Globus pallidus (tissue), 1 donor: ENCODE data around the gene TBX2.

Source experiments
- DNase-seq: peaks from one replicate; pipeline ENCODE4 v3.0.0-alpha.2; 2015; ENCODE audit warnings: low spot score

TBX2 gene

GRCh38 chr17:61387511-61388305 is 11.9 kb upstream of the TBX2 start:
- no peak for DNase-seq

GRCh38 chr17:61388561-61389356 is 10.9 kb upstream of the TBX2 start:
- no peak for DNase-seq

GRCh38 chr17:61389670-61390478 is 9.8 kb upstream of the TBX2 start:
- no peak for DNase-seq

DNA sequence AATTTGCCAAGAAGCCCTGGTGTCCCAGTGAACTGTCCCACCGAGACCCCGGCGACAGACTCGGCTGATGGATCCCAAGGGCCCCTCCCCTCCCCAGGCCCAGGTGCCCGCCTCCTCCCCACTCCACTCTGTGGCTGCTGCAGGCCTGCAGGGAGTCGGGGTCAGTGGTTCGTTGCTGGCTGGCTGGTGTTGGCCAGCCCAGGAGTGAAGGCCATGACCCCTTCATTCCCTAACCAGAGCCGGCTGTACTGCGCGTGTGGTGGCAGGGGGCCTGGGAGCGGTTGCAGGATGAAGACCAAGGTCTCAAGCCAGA is 9.2 kb upstream of the TBX2 start:
- DNase-seq, result no peak

DNA sequence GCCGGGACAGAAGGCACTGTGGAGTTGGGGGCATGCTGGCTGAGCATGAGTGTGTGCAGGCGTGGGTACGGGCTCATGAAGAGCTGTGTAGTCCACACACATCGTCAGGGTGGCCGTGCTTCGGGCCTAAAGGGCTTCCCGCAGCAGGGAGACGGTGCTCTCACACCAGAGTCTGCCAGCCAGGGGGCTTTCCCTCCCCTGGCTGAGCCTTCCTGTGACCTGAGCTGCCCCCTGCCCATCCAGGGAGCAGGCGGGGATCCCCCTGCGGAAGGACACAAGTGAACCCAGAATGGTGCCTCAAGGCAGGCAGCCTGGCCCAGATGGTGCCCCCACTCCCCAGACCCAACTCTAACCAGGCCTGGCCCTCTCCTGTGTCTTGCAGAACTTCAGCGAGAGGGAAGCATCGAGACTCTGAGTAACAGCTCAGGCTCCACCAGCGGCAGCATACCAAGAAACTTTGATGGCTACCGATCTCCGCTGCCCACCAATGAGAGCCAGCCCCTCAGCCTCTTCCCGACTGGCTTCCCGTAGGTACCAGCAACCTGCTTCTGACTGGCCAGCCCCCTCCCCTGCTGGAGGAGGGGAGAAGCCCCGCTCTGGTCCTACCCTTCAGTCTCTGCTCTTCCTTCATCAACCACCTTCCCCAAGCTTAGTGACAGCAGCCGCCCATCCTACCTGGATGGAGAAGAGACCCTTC is 7.9 kb upstream of the TBX2 start:
- no peak for DNase-seq

DNA sequence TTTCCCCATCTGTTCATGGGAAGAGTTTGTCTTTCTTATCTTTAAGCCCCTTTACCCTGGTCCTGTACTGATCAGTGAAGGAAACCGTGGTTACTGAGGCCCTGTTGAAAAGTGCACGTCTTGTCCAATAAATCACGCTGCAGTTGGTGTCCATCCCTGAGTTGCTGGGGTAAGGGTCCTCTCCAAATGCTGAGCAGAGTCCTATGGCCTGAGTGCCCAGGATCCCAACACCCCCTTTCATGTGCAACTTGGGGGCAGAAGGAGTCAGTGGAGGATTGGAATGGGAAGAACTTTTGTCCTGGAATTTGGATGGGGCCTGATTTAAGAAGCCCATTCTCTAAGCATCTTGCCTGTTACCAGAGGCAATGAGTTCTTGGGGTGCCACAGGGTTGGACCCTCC is 7.0 kb upstream of the TBX2 start:
- DNase-seq, result no peak

GRCh38 chr17:61393550-61393903 is 6.1 kb upstream of the TBX2 start:
- no peak for DNase-seq

DNA sequence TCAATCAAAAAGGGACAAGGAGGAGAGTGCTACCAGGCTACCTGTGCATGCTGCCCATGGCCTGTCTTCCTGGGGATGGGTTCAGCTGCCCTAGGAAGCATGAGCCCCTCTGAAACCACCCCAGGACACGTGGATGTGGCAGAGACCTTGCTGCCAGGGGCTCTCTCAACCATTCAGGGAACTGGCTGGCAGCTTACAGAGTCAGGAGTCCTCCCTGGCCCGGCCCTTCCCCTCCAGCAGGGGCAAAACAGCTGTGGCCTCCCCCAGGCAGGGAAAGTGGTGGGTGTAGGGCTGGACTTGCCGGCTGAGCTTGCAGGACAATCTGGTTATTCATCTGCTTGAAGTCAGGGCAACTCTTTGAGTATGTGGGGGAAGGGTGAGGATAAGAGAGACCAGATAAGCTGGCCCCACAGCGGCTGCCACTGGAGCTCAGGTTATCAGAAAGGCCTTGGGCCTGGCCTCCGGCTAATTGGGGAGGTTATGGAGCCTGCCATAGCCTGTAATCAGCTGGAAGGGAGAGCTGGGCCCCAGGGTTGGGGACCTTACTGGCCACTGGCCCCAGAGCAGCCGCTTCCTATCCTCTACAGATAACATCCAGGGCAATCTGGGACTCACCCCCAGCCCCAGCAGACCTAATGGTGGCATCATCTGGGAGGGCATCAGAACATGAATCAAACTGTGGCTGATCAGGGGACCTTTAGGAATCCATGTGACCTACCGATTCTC is 5.6 kb upstream of the TBX2 start:
- DNase-seq, result no peak

GRCh38 chr17:61394630-61395408 is 4.8 kb upstream of the TBX2 start:
- DNase-seq, result no peak

GRCh38 chr17:61395409-61395982 is 4.1 kb upstream of the TBX2 start:
- DNase-seq, result no peak

DNA sequence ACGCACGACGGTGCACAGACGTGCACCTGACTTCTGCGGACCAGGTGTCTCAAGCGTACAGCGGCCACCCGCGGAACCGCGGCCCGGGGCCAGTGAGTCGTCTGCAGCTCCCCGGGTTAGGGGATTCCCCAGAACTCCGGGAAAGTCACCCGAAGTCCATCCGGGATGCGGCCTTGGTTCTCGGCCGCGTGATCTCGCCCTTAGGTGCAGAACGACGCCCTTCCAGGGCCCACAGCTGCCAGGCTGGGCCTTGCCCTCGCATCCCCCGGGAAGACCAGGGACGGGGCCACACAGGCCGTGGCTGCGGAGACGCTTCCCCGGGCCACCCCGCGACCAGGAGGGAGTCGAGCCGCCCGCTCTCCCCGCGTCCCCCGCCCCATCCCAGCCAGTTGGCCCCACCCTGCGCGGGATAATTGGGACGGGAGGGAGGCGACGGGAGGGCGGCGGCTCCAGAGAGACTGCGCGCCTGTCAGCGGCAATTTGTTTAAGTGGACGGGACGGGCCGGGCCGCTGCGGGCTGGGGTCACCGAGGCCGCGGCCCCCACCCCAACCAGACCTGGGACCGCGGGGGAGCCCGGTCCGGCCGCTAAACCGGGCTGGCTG is 3.6 kb upstream of the TBX2 start:
- DNase-seq, result no peak

DNA sequence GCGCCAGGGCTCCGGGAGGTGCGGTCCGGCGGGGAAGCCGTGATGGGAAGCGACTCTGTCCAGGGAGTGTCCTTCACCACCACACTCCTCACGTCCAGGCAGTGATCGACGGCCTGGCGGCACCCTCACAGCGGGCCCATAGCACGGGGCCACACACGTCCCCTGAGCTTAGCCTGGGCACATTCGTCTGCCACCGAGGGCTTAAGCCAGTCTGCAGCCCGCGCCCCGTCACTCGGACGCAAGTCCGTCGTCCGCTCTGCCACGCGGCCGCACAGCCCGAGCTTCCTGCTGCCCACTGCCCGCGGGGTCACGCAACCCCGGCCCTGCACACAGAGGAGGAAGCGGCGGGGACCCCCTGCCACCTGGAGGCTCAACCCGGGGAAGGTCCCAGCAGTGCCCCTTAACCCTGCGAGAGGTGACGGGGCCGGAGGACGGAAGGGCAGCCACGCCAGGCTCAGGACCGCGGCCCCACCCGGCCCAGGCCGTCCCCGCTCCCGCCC is 3.0 kb upstream of the TBX2 start:
- DNase-seq, result no peak

DNA sequence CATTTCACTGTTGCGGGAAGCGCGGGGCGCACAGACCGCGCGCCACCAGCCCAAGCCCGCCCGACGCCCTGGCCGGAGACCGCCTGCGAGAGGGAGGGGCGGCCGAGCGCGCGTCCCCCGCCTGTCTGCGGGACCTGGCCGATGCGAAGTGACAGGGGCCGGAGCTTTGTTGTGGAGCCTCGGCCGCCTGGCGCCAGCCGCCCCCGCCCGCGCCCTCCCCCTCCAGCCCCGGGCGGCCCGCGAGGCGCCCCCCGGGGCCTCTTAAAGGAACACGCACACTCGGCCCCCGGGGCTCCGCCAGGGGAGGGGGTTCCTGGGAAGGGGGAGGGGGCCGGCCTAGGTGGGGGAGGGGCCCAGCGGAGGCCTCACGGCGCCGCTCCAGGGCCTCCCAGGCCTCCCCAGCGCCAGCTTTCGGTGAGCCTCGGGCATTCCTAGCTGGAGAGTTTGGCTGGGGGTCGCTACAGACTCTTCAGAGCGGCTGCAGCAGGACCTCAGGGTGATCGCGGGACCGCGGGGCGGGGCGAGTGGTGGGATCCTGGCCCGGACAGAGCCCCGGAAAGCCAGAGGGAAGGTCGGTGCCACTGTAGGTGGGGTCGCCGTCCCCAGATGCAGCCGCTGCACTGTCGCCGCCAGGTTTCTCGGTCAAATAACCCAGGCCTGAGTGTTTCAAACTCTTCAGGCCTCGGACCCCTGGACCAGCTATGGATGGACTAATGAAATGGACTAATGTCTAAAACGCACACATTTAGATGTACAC is 2.4 kb upstream of the TBX2 start:
- no peak for DNase-seq

DNA sequence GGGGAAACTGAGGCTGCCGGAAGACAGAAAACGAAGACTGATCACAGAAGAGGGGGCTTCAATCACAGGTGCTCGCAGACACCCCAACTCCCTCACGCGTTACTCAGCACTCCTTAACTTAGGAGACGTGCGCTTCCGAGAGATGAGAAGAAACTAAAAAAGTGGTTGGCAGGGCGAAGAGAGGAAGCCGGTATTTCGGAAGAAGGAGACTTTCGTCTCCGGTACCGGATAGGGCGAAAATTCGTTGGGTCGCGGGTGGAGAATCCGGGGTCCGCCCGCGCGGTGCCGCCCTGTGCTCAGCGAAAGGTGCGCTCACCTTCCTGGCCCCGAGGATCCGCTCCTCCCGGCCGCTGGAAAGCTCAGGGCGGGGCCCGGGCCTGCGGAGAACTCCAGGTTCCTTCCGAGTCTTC is 917 bp upstream of the TBX2 start:
- no peak for DNase-seq

DNA sequence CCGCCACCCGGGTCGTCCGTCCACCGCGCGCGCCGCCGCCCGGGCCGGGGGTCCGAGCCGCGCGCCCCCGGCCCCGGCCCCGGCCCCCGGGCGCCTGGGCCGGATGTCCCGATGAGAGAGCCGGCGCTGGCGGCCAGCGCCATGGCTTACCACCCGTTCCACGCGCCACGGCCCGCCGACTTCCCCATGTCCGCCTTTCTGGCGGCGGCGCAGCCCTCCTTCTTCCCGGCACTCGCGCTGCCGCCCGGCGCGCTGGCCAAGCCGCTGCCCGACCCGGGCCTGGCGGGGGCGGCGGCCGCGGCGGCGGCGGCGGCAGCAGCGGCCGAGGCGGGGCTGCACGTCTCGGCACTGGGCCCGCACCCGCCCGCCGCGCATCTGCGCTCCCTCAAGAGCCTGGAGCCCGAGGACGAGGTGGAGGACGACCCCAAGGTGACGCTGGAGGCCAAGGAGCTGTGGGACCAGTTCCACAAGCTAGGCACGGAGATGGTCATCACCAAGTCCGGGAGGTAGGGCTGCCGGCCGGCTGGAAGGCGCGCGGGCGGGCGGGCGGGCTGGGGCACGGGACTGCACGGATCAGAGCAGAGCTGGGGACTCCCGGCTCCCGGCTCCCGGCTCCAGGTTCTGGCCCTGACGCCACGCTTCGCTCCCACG is 548 bp downstream of the TBX2 start:
- DNase-seq, result no peak

- DNase-seq, result no peak
Observed at GRCh38 chr17:61400717-61401388, 1.2 kb downstream of the TBX2 start.

DNA sequence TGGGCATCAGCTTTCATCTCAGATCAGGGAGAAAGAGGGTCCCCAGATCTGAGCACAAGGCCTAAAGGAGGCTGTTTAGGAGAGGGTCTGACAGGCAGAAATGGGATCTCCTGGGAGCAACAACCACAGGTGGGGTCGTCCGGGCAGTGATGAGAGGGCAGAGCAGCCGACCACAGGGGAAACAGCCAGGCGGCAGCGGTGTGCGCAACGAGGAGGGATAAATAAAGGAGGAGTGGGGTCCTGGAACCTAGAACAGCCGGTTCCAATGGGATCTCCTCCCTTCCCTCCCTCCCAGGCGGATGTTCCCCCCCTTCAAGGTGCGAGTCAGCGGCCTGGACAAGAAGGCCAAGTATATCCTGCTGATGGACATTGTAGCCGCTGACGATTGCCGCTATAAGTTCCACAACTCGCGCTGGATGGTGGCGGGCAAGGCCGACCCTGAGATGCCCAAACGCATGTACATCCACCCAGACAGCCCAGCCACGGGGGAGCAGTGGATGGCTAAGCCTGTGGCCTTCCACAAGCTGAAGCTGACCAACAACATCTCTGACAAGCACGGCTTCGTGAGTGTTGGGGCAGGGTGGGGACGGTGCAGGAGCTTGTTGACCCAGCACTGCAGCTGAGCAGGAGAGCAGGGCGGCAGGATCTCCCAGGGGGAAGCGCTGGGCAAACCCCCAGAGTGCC is 1.9 kb downstream of the TBX2 start:
- DNase-seq, result no peak
